Globus pallidus (tissue), 1 donor: ENCODE results near the gene ACTR1A.
"Not testable (repeated sequence)": the region's sequence is repeated elsewhere in the genome, so short reads cannot be mapped to it uniquely, and the experiment has no call there.

Source experiments
- DNase-seq: peaks from one replicate; pipeline ENCODE4 v3.0.0-alpha.2; 2015; ENCODE audit warnings: low spot score

The ACTR1A gene

DNA sequence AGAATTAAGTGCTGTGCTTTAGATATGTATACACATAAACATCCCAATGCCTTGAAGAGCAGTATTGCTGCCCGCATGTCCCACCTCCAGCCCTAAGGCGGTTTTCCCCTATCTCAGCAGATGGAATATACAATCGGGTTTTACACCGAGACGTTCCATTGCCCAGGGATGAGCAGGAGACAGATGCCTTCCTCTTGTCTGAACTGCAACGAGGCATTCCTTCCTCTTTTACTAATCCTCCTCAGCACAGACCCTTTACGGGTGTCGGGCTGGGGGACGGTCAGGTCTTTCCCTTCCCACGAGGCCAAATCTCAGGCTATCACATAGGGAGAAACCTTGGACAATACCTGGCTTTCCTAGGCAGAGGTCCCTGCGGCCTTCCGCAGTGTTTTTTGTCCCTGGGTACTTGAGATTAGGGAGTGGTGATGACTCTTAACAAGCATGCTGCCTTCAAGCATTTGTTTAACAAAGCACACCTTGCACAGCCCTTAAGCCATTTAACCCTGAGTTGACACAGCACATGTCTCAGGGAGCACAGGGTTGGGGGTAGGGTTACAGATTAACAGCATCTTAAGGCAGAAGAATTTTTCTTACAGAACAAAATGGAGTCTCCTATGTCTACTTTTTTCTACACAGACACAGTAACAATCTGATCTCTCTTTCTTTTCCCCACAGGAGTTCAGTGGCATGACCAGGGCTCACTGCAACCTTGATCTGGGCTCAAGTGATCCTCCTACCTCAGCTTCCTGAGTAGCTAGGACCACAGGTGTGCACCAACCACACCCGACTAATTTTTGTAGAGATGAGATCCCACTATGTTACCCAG lies 47.6 kb downstream of the ACTR1A start:
- not testable (repeated sequence) for DNase-seq

DNA sequence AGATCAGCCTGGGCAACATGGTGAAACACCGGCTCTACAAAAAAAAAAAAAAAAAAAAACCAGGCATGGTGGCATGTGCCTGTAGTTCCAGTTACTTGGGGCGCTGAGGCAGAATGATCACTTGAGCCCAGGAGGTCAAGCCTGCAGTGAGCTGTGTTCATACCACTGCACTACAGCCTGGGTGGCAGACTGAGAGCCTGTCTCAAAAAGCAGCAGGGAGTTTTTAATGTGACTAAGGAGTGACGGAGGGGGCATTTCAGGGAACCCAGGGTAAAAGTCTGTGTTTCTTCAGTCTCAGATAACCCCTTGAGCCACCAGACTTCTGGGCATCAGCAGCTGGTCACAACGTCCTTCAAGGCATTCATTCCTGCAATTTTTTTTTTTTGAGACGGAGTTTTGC lies 49.0 kb downstream of the ACTR1A start:
- no peak for DNase-seq

DNA sequence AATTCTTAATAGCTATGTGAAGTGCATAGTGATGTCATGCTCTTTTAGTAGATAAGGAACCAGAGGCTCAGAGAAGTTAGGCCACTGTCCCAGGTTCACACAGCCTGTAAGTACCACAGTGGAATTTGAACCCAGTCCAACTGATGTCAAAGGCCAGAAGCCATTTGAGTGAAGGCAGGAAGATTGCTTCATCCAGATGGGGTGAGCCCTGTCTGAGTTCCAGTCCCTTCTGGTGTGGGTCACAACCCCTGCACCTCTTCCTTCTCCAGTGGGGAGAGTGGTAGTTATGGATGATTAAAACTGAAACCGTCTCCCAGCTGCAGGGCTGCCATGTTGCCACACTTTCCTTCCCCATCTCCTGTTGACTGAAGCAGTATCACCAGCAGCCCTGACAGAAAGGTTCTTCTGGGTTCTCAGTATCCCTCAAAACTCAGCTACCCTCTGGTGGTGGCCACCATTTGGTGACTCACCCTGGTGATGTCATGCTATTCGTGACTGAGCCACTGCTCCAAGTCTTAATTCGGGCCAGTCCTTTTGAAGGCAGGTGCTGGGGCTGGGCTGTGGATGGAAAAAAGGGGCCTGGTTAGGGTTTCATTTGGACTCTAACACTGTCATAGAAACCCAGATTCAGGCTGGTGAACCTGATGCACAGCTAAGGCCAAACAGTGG lies 49.7 kb downstream of the ACTR1A start:
- DNase-seq = peak; percentile 58

DNA sequence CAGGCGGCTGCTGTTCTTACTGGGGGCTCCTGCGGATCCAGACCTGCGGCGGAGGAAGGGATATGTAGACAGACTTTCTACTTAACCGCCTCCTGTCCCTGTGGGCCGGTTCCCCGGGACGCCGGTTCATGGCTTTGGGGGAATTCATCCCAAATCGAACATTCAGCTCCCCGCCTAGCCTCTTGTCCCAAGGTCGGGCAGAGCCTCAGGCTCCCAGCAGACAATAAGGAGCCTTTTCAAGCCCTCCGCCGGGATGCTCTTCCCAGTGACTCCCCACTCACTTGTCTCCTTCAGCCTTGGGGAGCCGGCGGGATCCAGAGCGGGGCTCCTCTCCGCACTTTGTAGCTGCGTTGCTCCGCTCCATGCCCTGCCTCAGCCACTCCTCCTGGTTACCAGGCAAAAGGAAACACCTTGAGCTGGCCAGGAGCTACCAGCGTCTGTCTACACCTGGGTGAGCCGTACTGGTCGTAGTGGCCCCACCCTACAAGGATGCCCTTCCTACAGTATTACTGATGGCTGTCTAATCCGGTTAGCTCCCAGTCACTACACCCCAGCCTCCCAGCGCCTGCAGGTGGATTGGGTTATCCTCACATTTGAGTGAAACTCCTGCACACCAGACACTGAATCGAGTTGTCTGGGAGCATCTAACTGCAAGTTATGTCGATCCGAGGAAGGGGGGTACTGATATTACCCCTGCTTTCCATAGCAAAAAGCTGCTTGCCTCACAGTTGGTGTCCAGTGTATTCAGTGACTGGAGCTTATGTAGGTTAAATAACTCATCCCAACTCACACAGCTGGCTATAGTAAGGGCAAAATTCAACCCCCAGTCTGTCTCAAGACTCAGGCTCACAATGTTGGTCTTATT lies 51.2 kb downstream of the ACTR1A start, which contains the start of gene C10orf95:
C10orf95 (minus strand) TSS at position 439 of the 865 bp plus-strand sequence. CDS start 450 bp downstream, outside the sequence.
- DNase-seq = no peak

DNA sequence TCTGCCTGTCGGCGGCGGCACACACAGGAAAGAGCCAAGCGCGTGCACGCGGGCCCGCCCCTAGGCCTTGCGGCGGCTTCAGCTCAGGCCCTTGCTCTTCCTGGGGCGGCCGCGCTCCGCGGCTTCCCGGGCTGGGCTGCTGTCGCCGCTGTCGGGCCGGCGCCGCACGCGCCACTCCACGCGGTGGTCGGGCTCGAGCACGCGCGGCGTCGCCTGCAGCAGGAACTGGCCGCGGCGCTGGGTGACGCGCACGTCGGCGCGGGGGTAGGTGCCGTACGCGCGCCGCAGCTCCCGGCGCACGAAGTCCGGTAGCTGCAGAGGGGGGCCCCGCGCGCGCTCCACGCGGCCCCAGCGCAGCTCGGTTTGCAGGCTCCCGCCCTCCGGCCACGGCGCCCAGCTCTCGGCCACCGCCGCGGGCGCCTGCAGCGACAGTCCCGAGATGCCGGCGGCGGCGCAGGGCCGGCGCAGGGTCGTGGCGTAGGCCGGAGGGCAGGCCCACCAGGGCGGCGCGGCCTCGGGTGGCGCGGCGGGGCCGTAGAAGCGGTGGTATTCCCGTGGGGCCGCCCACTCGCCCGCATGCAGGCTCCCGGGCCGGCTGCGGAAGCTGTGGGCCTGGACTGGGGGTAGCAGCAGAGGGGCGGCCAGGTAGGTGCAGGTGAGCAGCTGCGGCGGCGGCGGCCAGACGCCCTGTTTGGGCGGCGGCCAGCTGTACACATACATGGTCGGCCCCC lies 52.0 kb downstream of the ACTR1A start:
- DNase-seq = peak; percentile 75

DNA sequence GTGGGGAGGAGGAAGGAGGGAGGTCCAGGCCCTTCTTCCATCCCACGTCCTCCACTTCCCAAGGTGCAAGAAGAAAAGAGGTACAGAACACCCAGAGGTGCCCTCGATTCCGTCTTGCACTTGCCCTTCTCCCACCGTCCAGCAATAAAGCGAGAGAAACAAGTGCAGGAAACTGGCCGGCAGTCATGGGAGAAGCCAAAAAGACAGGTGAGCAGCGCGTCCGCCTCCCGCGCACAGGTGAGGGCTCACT lies 52.5 kb downstream of the ACTR1A start:
- DNase-seq = no peak

DNA sequence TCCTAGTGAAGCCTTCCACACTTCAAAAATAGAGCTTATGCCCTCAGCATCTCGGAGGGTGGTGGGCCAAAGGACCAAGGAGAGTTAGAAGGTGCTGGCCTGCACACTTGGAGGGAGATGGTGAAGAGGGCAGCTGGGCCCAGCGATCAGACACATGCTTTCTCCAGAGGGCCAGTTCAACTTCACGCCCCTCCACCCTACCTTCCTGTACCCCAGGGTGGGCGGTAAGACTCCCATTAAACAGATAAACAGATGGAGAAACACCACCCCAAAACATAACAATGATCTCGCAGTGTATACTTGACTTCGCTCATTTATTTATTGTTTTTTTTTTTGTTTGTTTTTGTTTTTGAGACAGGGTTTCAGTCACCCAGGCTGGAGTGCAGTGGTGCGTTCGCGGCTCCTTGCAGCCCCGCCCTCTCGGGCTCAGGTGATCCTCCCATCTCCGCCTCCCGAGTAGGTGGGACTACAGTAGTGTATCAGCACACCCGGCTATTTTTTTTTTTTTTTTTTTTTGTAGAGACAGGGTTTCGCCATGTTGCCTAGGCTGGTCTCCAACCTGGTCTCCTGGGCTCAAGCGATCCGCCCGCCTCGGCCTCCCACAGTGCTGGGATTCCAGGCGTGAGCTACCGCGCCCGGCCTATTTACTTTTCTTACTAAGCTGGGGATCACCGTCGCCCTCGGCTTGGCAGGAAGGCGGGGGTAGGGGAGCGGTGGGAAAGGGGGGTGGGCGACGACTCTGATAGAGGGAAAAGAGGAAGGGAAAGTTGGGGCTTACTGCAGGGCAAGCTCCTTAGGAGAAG lies 53.0 kb downstream of the ACTR1A start:
- no peak for DNase-seq

DNA sequence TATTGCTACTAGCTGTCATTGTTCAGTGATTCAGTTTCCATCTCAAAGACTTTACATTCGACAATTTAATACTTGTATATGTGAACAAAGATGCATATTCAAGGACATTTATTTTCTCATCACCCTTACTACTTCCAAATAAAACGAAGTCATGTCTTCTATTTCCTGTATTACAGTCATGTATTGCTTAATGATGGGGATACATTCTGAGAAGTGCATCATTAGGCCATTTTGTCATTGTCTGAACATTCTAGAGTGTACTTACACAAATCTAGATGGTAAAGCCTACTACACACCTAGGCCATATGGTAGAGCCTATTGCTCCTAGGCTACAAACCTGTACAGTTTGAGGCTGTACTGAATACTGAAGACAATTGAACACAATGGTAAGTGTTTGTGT lies 57.7 kb downstream of the ACTR1A start:
- DNase-seq = no peak

DNA sequence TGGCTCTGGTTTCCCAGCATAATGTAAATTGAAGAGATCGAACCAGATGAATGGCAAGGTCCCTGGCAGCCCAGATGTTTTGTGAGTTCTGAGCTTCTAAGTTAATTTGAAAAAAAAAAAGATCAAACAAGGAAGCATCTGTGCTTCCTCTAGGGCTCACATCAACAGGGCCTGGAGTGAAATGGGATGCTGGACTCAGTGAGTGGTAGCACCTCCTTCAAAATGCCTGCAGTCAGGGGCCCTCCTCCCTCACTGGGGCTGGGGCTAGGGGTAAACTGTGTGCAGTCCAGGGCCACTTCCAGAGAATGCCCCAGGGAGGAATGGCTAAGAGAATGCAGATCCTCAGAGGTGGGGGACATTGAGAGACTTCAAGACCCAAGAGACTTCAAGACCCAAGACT lies 64.1 kb downstream of the ACTR1A start:
- DNase-seq = no peak

DNA sequence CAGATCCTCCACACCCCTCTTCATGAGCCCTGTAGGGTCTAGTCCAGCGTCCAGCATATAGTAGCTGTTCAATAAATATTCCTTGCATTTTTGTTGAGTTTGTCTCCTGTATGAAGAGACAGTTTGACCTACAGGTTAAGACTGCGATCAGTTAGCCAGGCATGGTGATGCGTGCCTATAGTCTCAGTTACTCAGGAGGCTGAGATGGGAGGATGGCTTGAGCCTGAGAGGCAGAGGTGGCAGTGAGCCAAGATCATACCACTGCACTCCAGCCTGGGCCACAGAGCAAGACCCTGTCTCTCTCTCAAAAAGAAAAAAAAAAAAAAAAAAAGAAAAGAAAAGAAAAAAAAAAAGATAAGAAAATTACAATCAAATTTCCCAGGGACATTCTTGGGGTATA lies 65.0 kb downstream of the ACTR1A start:
- DNase-seq = no peak

DNA sequence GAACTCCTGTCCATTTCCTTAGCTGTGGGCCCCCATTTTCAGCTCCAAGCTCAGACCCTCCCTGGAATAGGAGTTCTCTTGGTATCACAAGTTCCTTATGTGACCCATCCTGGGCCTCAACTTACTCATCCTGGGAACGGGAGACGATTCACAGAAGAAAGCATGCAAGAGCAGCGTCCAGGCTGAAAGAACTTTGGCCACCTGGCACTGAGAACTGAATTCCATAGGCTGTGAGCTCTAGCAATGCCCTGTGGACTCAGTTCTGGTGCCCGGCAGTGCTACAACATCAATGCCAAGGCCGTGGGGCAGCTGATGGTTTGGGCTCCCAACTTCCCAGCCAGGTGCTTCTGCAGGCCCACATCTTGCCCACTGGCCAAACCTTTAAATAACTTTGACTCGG lies 66.2 kb downstream of the ACTR1A start:
- DNase-seq = no peak

DNA sequence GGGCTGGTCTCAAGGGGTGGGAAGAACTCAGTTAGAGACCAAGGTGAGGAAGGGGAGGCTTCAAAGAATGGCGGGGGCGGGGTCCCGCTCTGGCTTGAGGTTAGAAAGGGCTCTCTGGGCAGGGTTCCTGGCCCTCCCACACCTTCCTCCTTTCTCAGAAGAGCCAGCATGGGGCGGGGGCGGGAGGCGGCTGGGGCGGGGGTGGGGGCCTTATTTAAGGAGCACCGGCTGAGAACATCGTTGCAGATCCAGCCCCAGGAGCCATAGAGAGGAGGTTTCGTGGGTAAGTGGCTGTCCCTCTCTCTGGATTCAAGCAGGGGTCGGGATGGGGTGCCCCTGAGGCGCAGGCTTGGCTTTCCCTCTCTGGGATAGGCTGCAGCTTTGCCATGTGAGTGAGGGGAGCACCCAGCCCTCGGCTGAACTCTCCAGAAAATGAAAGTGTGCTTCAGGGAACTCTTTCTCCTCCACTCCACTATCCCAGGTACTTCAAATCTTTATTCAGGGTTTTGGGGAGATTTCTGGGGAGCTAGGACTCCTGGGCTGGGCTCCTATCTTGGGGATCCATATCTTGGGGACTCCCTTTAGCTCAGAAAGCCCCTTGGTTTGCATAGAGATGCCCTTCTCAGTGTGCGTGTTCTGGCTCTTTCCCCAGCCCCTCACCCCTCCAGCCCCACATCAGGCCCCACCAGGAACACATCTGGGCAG lies 66.8 kb downstream of the ACTR1A start:
- DNase-seq = no peak

DNA sequence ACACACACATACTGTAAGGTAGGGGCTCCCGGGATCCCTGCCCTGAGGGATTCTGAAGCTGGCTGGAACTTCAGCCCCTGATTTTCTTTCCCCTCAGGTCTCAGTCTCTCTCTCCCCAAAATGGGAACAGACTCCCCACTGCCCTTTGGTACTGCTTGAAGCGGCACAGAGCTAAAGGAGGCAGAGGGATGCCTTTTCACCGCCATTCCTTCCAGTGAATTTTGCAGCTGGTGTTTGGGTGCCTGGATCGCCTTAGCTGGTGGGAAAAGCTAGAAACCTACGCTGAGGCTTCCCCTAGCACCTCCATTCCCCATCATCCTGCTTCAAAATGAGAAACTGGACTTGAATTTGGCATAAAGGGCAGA lies 67.4 kb downstream of the ACTR1A start:
- no peak for DNase-seq

DNA sequence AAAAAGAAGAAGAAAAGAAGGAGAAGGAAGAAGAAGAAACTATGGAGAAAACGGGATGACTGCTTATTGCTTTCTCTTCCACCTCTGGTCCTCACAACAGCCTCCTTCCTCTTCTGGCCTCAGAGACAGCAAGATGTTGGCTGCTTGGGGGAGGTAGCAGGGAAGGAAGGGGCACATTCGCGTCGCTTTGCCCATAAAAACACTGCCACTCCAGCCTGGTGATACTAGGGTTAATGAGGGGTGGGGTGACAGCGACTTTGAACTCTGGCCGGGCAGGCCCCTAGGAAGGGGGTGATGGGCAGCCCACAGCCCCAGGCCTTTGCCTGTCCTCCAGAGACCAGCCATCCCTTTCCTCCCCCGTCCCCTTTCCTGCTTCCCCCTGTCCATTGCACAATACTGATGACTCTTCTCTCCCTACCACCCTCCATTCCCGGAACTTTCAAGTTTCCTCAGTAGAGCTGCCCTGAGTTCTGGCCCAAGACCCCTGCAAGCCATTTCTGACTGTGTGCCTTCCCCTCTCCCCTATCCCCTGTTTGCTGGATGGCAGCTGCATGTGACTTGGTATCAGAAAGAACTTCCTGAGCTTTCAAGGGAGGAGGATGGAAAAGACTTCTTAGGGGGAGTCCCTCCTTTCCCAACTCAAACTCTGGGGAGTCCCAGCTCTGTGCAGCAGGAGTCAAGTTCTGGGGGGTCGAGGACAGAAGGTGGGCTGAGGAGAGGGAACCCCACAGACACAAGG lies 67.9 kb downstream of the ACTR1A start:
- DNase-seq = no peak

DNA sequence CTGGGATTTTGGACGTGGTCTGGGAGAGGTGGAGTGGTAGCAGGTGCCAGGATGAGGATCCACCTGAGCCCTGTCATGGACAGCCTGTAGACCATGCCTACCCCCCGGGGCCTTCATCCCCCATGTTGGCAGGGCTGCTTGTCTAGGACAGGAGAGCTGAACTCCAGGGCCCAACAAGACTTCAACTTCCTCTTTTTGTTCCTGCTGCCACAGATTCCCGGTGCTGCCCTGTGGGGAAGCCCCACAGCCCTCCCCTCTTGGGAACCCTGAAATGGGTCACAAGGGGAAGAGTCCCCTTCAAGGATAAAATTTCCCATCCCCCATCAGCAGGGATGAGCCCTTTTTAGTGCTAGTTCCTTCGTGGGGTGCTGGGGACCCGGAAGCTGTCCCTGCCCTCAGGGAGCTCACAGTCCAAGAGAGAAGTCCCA lies 68.9 kb downstream of the ACTR1A start:
- DNase-seq = no peak

DNA sequence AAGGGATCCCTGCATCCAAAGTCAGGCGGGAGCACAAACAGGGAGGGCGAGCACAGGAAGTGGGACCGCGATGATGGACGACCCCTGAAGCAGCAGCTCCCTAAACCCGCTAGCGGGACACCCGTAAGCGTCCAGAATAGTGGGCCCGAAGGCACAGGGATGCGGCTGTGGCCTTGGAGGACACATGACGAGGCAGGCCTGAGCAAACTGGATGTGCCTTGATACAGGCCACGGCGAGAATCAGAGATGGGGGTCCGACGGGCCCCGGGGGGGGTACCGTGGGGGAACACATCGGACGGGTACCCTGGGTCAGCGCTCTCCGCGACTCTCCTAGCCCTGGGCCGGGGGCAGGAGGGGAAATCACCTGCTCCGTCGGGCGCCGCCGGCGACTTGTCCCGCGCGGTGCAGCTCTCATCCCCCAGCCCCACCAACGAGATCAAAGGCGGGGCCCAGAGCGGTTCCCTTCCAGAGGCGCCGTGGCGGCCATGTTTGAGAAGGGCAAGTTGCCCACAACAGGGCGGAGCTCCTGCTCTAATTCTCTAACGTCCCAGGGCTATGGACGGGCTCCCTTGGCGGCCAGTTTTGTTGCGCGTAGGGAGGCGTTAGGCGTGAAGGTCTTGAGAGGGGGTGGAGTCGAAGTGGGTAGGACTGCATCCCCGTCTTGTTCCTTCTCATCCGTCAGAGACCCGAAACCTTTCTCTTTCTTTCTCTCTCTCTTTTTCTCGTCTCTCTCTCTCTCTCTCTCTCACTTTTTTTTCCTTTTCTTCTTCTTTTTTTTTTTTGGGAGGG lies 70.2 kb downstream of the ACTR1A start, which contains the start of gene CUEDC2:
CUEDC2 (minus strand) TSS at position 413 of the 789 bp plus-strand sequence. CDS start 7,386 bp downstream, outside the sequence.
- peak; percentile 94 for DNase-seq

DNA sequence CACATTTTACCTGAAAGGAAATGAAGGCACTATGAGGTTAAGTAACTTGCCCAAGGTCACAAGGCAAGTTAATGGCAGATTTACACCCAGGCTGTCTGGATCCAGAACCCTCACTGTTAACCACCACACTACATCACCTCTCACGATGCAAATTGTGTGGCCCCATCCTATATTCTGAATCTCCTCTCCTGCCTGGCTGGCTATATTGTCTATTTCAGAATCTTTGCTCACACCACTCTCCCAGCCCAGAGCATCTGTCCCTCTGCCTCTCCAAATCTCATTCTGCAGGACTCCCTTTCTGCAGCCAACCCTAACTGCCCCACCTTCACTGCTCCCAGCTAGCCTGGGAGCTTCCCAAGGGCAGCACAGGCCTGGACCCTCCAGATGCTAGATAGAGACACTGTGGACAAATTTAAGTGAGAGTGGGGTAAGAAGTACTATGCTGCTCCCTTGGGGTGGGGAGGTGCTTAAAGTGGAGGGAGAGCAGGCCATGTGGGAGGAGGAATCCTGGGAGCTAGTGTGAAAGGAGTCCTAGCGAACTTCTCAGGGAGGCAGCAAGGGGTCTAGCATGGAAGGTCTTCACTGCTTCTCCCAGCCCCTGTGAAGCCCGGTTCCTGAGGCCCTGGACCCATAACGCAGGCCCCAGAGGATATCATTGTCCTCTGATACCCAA lies 70.9 kb downstream of the ACTR1A start:
- no peak for DNase-seq

DNA sequence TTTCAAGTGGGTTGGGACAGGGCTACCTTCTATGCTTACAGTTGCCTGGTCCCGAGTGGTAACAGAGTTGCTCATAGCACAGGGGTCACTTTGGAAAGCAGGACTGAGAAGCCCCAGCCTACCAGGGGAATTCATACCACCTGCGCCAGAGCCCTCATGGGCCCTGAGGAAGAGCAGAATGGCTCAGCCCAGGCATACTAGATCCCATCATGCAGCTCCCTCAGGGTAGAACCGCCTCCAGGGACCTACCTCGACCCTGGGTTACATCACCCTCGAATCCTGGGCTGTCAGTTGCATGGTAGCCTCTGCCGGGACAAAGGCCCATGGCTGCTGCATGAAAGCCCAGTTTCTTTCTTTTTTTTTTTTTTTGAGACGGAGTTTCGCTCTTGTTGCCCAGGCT lies 73.0 kb downstream of the ACTR1A start:
- DNase-seq = no peak
